ENCODE measurements around the gene EMID1.
"Not testable (repeated sequence)": the region's sequence is repeated elsewhere in the genome, so short reads cannot be mapped to it uniquely, and the experiment has no call there.

Gene EMID1

DNA sequence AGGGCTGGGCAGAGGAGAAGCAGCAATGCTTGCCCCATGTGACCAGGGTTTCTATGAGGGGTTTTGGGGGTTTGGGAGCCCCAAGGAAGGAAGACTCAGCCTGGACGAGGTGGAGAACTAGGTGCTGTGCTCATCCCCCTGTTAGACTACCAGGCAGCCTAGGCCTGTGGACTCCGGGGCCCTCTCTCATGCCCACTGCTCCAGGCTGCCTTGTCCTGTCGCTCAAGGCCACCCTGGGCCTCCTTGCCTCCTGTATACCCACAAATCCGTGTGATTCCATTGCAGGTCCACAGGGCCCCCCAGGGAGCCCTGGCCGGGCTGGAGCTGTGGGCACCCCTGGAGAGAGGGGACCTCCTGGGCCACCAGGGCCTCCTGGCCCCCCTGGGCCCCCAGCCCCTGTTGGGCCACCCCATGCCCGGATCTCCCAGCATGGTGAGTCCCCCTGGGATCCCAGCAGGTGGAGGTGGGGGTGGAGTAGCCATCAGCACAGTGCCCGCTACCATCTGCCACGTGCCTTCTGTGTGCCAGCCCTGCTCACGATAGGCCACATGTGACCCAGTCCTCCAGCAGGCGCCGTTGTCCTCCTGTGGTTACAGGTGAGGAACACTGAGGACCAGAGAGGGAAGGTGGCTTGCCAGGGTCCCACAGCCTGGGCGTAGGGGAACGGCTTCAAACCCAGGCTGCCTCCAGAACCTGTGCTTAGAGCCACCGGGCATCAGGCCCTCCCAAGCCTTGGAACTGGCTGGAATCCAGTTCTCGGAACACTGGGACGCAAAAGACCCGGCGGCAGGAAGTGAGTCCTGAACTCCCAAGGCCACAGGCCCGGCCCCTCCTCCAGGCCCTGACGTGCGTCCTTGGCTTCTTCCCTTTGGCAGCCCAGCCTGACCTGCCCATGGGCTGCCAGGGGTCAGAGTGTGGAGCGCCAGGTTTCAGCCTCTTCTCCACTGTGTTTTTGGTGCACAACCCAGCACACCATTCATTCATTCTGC, 26.6 kb downstream of the EMID1 start:
- no peak for DNase-seq
- ATAC-seq, result no peak

DNA sequence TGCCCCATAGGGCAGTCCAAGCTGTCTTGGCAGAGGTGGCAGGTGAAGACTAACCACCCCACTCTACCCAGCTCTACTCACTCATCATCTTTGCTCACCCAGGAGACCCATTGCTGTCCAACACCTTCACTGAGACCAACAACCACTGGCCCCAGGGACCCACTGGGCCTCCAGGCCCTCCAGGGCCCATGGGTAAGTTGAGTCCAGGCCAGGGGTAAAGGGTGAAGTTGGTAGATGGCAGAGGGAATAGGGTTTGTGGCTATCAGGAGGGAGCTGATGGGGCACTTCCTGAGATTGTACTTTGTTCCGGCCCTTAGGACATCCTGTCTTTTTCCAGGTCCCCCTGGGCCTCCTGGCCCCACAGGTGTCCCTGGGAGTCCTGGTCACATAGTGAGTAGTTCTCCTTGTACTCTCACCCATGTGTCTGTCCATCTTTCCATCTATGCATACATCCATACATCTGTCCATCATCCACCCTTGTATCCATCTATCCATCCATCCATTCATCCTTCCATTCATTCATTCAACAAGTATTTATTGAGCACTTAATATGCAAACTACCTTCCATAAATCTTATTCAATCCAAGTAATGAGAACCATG, 27.7 kb downstream of the EMID1 start:
- DNase-seq (no peak), ATAC-seq (no peak)

DNA sequence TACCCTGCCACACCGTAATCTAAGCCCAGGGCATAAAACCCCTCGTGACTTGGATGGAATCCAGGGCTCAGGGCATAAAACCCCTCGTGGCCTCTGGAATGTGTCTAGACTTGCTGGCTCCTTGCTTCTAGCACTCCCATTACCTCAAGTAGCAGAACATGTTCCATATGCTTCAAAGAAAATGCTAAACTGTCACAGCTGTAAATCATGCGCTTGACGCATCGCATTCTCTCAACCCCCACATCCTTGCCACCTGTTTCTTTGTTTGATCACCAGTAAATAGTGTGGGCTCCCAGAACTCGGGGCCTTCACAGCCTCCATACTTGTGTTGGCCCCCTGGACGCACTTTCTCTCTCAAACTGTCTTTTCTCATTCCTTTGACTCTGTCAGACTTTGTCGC, 34.8 kb downstream of the EMID1 start:
- ATAC-seq, DNase-seq: not testable (repeated sequence)

DNA sequence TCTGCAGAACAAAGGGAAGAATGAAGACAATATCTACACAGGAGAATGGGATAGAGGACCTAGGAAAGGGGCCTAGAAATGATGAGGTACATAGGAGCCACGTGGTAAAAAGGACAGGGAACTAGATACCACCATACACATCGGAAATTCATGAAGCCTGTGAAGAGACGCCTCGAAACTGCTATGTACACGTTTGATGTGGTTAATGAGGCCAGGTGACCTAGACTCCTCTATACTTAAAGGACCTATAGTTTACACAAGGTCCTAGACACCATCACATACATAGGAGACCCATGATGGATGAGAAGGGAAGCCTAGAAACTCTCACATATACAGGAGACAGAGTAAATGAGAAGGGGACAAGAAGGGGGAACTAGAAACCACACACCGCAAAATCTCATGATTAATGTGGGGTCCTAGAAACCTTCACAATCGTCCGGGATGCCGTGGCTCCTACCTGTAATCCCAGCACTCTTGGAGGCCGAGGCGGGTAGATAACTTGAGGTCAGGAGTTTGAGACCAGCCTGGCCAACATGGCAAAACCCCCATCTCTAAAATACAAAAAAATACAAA, 38.3 kb downstream of the EMID1 start:
- no peak for ATAC-seq
- DNase-seq, result no peak

DNA sequence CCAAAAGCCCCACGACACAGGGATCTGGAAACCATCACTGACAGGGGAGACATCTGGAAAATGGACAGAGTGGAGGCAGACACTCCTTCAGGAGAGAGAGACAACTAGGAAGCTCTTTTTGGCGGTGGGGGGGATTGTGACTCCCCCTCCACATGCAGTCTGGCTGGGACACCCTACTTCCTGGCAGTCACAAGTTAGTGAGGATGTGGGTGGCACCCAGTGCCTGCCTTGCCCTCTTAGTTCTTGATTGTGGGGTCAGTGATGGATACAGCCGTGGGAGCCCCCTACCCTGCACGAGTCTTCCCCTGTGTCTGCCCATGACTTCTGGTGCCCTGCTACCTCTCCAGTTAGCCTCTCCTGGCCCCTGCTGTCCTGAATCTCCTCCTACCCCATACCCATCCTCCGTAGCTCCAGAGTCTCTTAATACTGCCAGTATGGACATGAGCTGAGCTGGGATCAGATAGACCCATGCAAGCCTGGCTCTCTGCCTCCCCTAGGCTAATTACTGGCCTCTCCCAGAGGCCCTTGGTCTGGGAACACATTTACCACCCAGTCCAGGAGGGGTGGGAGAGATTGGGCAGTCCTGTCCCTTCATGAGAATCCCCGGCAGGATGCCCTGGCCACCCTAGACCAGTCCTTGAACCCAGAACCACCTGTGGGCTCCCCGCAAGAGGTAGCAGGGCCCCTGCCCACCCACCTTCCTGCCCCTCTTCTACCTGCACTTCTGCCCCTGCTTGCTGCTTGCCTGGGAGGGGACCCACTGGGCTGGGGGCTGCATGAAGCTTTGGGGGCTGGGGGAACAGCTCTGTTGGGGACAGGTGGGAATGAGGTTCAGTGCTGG, 39.3 kb downstream of the EMID1 start:
- no peak for ATAC-seq

DNA sequence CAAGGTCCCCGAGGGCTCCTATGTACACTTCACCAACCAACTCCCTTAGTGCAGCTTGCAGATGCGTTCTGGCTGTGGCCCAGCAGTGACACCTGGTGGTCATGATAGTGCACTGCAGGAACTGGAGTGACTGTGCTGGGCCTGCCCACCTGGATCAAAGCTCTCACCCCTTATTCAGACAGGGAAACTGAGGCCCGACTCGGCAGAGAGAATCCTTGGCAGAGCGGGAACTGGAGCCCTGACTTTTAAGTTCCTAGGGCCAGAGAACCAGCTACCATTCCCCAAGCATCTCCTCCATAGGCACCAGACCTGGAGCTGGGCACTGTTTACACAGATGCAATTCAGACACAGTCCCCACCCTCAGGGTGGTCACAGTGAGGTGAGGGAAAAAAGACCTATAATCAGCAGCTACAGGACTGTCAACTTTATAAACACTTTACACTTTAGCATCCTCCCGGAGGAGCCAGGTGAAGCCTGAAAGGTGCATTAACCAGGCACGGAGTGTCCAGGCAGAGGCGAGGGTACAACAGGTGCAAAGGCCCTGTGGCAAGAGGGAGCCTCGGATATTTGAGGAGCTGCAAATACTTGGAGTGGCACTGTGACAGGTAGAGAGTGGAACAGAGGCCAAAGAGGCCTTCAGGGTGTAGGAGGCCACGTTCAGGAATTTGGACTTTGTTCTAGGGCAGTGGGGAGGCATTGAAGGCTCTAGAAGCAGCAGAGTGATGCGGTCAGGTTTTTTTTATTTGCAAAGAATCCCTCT, 40.1 kb downstream of the EMID1 start:
- ATAC-seq (peak; percentile 94), DNase-seq (peak; percentile 74)

More for the DNA sequence above, 39.3 kb downstream of the EMID1 start:
- no peak for DNase-seq

DNA sequence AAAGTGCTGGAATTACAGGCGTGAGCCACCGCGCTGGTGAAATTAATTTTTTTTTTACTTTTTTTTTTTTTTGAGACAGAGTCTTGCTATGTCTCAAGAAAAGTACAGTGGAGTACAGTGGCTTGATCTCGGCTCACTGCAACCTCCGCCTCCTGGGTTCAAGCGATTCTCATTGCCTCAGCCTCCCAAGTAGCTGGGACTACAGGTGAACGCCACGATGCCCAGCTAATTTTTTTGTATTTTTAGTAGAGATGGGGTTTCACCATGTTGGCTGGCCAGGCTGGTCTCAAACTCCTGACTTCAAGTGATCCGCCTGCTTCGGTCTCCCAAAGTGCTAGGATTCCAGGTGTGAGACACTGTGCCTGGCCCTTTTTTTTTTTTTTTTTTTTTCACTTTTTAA, 42.2 kb downstream of the EMID1 start:
- DNase-seq, ATAC-seq: not testable (repeated sequence)

DNA sequence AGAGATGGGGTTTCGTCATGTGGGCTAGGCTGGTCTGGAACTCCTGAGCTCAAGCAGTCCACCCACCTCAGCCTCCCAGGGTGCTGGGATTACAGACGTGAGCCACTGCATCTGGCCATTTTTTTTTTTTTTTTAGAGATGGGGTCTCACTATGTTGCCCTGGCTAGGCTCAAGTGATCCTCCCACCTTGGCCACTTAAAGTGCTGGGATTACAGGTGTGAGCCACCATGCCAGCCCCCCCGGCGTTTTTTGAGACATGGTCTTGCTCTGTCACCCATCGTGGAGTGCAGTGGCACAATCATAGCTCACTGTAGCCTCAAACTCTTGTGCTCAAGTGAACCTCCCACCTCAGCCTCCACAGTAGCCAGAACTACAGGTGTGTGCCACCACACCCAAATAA, 45.6 kb downstream of the EMID1 start:
- ATAC-seq (no peak), DNase-seq (no peak)

DNA sequence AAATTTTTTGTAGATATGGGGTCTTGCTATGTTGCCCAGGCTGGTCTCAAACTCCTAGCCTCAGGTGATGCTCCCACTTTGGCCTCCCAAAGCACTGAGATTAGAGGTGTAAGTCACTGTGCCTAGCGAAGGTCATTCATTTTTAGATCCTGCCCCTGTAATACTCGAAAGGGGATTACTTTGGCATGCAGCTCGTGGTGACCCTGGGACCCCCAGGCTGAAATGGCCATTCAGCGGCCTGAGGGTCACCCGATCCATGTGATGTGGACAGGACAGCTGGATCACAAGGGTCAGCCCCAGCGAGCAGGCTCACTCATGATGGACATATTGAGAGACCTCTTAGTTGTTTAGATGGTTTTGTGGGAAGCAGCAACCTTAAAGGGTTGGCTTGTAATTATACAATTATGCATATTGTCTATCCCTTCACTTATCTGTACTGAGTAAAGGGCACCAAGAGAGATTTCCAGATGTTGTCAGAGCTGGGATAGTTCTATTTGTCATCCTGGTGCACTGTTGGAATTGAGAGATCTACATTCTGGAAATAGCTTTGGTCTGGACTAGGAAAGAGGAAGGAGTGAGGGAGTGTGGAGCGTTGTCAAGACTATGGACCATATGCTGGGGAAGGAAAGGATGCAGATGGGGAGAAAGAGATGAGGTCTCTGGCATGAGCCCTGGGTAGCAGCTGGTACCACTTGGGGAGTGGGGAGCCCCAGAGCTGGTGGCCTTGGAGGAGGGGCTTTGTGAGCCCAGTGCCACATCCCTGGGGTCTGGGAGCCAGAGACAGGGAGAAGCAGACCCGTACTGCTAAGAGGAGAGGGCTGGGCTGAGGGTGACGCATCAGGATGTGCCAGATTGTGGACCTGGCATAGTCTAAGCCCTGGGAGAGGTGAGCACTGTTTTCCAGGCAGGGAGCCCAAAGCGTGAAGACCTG, 46.5 kb downstream of the EMID1 start:
- no peak for DNase-seq
- ATAC-seq, result no peak

DNA sequence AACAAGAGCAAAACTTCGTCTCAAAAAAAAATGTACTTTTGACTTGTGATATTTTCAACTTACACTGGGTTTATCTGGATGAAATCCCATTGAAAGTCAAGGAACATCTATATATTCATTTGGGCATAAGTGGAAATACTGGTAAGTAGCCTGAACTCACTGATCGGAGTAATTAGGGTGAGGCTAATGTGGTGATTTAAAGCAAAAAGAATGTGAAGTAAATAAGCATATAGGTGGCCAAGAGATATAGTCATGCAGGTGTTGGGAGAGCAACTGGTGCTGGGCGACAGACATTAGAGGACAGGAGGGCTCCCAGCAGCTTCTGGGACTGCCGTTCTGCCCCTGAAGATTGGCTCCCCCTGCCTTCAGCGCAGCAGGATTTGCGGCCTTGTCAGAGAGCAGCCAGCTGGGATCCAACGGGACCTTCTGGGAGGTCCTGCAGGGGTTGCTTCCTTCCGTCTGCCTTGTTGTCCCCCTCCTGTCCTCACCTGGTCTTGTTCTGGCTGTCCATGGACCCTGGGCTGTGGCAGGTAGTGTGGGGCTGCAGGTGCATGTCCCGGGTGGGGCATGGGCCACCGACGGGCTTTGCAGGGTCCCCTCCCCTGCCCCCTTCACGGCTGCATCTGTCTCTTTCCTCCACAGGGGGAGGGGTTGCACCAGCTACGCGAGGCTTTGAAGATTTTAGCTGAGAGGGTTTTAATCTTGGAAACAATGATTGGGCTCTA, 48.0 kb downstream of the EMID1 start:
- DNase-seq (no peak), ATAC-seq (no peak)

DNA sequence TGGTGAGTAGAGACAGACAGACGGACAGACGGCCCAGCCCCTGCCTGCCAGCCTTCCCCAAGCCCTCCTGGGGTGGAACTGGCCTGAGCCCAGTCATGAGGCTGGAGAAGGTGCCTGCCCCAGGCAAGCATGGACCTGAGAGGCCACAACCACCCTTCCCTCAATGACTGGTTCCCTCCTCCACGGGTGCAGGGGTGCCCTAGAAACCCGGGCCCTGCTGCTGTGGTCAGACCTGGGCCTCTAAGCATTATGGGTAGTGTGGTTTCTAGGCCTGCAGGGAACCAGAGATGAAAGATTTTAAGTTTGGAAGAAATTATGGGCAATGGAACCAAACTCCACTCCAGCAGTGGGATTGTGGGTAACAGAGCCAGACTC, 48.6 kb downstream of the EMID1 start:
- ATAC-seq, result no peak

DNA sequence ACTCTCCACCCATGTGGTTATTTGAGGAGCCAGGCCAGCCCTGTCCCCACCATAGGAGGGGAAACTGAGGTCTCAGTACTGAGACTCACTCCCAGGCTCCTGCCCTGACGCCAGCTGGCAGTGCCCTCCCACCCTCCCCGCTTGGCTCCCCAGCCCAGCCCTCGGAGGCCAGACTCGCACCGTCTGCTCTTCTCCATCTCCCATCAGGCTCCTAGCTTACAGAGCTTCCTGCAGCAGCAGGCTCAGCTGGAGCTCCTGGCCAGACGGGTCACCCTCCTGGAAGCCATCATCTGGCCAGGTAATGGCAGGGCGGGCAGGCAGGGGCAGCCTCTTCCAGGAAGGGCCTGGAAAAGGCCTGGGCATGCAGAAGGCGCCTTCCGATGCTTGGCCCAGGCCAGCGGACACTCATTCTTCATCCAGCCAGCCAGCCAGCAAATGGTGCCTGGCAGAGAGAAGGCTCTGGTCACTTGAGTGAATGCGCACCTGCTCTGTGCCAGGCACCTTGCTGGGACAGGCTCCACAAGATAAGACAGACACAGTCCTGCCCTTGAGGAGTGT, 49.4 kb downstream of the EMID1 start:
- DNase-seq (no peak), ATAC-seq (no peak)

More for the DNA sequence above, 48.6 kb downstream of the EMID1 start:
- no peak for DNase-seq

DNA sequence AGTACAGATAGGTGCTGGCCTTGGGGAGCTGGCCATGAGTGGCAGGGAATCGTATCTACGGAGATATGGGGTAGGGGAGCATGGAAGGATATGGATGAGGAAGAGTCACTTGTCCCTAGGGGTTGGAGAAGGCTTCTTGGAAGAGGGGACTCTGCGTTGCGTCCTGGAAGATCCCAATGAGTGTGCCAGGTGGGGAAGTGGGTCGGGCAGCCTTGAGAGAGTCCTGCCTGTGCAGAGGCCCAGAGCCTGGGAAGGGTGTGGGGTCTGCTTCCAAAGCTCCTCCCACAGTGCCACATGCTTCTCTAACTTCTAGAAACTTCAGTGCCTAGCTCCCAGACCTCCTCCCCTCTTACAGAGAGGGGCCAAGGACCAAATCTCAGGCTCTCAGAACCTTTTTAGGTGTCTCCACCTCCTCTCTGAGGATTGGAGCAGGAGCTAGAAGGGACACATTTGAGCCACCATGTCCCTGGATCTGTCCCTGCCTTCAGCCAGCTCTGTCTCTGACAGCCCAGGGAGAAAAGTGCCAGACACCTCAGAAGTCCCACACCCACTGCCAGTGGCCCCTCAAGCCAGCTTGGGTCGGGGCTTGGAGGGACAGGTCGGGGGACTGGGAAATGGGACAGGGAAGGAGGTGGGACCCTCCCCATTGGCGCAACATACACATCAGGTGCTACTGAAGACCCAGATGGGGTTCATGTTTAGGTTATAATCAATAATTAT, 51.1 kb downstream of the EMID1 start:
- DNase-seq (no peak), ATAC-seq (no peak)

DNA sequence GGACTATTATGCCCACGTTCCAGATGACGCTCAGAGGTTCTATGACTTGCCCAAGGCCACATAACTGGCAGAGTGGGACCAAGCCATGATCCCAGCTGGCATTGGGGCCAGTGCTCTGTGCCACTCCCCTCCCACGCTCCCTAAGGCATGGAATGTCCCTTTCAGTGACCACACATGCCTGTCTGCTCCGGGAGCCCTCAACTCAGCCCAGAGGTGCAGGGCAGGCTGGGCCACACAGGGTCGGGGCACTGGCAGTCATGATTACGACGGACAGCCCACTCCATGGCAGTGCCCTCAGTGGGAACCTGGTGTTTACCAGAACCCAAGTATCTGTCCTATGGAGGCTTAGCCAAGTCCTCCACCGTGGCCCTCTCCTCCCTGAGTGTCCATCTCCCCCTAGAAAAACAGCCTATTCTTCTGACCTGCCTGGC, 52.1 kb downstream of the EMID1 start:
- DNase-seq, result no peak
- no peak for ATAC-seq

DNA sequence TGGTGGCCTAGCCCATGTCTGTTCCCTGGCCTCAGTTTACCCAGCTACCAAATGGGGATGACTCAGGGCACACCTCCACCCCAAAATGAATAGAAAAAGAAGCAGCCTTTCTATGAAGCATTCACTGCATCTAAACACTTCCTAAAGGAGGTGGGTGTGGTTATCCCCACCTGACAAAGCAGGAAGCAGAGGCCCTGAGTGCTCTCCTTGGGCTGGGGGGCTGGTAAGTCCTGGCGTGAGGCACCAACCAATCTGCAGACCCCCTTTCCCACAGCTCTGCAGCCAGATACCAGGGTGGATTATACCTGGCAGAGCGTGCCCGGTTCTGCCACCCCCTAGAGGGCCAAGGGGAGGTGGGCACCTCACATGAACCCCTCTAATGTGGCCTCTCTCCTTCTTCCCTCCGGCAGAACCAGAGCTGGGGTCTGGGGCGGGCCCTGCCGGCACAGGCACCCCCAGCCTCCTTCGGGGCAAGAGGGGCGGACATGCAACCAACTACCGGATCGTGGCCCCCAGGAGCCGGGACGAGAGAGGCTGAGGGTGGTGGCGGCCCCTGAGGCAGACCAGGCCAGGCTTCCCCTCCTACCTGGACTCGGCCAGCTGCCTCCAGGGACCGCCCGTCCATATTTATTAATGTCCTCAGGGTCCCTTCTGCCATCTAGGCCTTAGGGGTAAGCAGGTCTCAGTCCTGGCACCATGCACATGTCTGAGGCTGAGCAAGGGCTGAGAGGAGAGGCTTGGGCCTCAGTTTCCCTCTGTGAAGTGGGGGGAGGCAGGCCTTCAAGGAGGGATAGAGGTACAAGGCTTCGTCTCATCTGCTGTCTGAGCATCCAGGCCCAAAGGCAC, 52.9 kb downstream of the EMID1 start:
- DNase-seq (no peak), ATAC-seq (no peak)

DNA sequence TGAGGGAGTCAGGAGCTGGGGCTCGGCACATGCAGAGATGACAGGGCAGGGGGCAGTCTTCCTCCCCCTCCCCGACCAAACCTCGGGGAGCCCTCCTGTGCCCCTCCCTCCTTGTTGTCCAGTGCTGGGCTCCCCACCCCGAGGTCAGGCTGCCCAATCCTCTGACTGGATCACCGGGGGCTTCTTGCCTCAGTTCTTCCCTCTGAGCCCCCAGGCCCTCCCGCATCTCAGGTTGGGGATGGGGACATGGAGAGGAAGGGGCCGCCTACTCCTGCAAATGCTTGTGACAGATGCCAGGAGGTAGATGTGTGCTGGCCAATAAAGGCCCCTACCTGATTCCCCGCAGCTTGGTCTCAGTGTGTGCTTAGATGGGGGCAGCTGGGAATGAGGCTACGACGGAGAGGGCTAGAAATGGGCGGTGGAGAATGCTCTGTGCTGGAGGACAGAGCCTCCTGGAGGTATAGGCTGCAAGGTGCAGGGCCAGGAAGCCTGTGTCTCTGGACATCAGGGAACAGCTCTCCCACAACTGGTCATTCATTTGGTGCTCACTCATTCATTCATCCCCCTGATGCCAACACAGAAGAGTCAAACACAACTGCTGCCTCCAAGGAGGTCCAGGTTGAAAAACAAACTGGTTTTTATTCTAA, 53.7 kb downstream of the EMID1 start:
- no peak for ATAC-seq

DNA sequence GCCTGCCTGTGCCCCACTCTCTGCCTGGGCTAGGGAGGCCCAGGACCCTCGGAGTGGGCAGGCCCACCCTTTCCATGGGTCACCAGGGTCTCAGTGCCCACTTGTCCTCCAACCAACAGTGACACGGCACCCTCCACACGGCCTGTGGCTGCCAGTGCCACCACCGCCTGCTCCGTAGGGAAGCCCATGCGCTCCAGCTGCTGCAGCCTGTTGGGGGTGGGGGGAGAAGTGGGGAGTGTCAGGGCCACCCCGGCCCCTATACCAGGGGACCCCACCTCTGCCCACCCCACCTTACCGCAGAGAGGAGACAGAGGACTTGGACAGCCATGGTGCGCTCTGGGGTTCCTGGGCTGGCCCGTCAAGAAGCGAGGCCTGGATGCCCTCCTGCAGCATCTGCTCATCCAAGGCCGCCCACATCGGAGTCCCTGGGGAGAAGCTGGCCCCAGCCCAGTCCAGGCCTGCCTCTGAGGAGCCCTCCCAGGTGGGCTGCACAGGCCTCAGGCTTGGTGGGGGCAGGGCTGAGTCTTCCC, 54.4 kb downstream of the EMID1 start:
- DNase-seq (no peak), ATAC-seq (no peak)

More for the DNA sequence above, 53.7 kb downstream of the EMID1 start:
- no peak for DNase-seq
